ENCODE data around the gene MMS19. TPM values are rescaled to one million over a fixed set of nuclear protein-coding genes. Genes with fewer than 3 reads are reported as not detected.
A peak's percentile ranks its signal among the peaks of the same experiment; 100 is the strongest.

MMS19 gene
- total RNA-seq, 1 donor from 2014 or later = 70.7 TPM

GRCh38 chr10:97503406-97503805 is 5.2 kb upstream of the MMS19 start:
- peak; percentile 1 for ATAC-seq
- intact Hi-C loops (cut with DNase I) = no loop called here
- no peak overlapping the region for H3K4me3 ChIP-seq
- no peaks in the 10 kb centered on the region for H3K27me3 ChIP-seq
- peak; percentile 68 for DNase-seq
- H3K27ac ChIP-seq = no peak overlapping the region
- H3K4me1 ChIP-seq = peaks cover 20% of the 10 kb centered on the region
- no peaks in the 10 kb centered on the region for H3K36me3 ChIP-seq
- no peaks in the 10 kb centered on the region for H3K9me3 ChIP-seq
- TF ChIP-seq CTCF (IDR thresholded peaks at IDR 0.05) = no peak

DNA sequence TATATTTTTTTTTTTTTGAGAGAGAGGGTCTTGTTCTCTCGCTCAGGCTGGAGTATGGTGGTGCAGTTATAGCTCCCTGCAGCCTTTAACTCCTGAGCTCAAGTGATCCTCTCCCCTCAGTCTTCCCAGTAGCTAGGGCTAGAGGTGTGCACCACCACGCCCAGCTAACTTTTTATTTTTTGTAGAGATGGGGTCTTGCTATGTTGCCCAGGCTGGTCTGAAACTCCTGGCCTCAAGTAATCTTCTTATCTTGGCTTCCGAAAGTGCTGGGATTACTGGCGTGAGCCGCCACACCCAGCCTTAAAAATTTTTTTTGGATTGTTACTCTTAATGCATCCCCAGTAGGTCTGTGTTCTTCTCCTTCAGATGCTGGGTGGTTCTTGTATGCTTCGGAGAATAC is 4.7 kb upstream of the MMS19 start:
- intact Hi-C loops (cut with DNase I) = no loop called here
- ATAC-seq = no peak
- Histone ChIP-seq H3K27ac (no peak overlapping the region), H3K27me3 (no peaks in the 10 kb centered on the region), H3K4me1 (peaks cover 20% of the 10 kb centered on the region), H3K9me3 (no peaks in the 10 kb centered on the region), H3K4me3 (no peak overlapping the region), H3K36me3 (no peaks in the 10 kb centered on the region)
- no peak for DNase-seq
- TF ChIP-seq CTCF (IDR thresholded peaks at IDR 0.05) = no peak

- TF ChIP-seq CTCF (IDR thresholded peaks at IDR 0.05) = no peak
- intact Hi-C loops (cut with DNase I) = no loop called here
- Histone ChIP-seq H3K27ac (peak overlapping the region; percentile 95), H3K36me3 (peaks cover 7% of the 10 kb centered on the region), H3K4me3 (peak overlapping the region; percentile 100), H3K9me3 (no peaks in the 10 kb centered on the region), H3K4me1 (peaks cover 34% of the 10 kb centered on the region), H3K27me3 (no peaks in the 10 kb centered on the region)
- no peak for ATAC-seq
- DNase-seq = no peak
Measured at GRCh38 chr10:97500297-97500575, 2.0 kb upstream of the MMS19 start.

- no peak for TF ChIP-seq CTCF (IDR thresholded peaks at IDR 0.05)
- intact Hi-C loops (cut with DNase I) = no loop called here
- Histone ChIP-seq H3K36me3 (peaks cover 7% of the 10 kb centered on the region), H3K27me3 (no peaks in the 10 kb centered on the region), H3K4me3 (peak overlapping the region; percentile 100), H3K4me1 (peaks cover 39% of the 10 kb centered on the region), H3K27ac (peak overlapping the region; percentile 95), H3K9me3 (no peaks in the 10 kb centered on the region)
- DNase-seq (peak; percentile 84), ATAC-seq (no peak)
Measured at GRCh38 chr10:97499561-97500296, 1.5 kb upstream of the MMS19 start.

DNA sequence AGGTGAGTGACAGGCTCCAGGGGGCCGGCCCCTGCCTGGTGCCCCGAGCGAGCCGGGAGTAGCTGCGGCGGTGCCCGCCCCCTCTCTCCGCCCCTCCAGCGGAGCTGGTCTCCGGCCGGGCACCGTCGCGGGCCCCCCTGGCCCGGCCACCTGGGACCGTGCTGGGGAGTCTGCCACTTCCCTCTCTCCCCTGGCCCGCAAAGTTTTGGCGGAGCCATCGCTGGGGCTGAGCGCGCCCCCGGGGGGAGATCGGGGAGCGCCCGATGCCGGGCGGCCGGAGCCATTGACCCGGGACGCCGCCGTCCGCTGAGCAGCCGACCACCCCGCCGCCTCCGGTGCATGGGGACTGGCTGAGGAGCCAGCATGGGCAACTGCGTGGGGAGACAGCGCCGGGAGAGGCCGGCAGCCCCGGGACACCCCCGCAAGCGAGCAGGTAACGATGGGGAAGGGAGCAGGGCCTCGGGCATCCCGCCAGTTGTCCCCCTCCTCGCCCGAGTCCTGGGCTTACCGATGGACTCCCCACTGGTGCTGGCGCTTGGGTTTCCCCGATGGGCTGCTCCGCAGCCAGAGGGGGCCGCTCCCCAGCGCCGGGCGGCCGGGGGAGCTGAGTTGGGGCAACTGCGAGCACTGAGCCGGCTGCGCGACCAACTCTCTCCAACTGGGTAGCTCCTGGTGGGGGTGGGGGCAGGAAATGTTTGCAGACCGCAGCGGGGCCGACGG is 779 bp upstream of the MMS19 start, which contains the start of gene UBTD1:
TSS of gene UBTD1 (plus strand) at position 84 of the 720 bp plus-strand sequence. CDS start at position 364, 280 bp downstream.
- DNase-seq (peak; percentile 84), ATAC-seq (peak; percentile 1)
- no peak for TF ChIP-seq CTCF (IDR thresholded peaks at IDR 0.05)
- peaks cover 7% of the 10 kb centered on the region for H3K36me3 ChIP-seq
- H3K9me3 ChIP-seq = no peaks in the 10 kb centered on the region
- H3K4me1 ChIP-seq = peaks cover 47% of the 10 kb centered on the region
- H3K27me3 ChIP-seq = no peaks in the 10 kb centered on the region
- intact Hi-C loops (cut with DNase I) = no loop called here
- H3K27ac ChIP-seq = peak within 1 kb of the TSS; percentile 95
- peak within 1 kb of the TSS; percentile 100 for H3K4me3 ChIP-seq

Measured in upper lobe of right lung (tissue), 1 donor.